ENCODE data around the gene CLCA2. TPM values are rescaled to one million over a fixed set of nuclear protein-coding genes. Genes with fewer than 3 reads are reported as not detected.

The CLCA2 gene
- total RNA-seq, 4 donors from 2014 or later: 0.19 to 38.3 (median 1.7) TPM; not detected in 1

- ATAC-seq: no peak
- peaks cover 0 to 13% (median 5%) of the 10 kb centered on the region in 3 donors for H3K4me1 ChIP-seq
- H3K27ac ChIP-seq: peak overlapping the region in 1 of 4 donors; percentile 20
- no peaks in the 10 kb centered on the region for H3K27me3 ChIP-seq
- no peaks in the 10 kb centered on the region for H3K9me3 ChIP-seq
- H3K4me3 ChIP-seq: no peak overlapping the region
- 68 to 79% methylated on average over 6 to 7 of the region's 7 CpGs for WGBS, 2 donors (ENCODE audit: low coverage in 1 of 2)
- no peaks in the 10 kb centered on the region for H3K36me3 ChIP-seq
- no peak for TF ChIP-seq POLR2AphosphoS5 (IDR thresholded peaks at IDR 0.05)
- no peak for TF ChIP-seq EP300 (IDR thresholded peaks at IDR 0.05)
- no peak for TF ChIP-seq POLR2A (IDR thresholded peaks at IDR 0.05)
- TF ChIP-seq CTCF (IDR thresholded peaks at IDR 0.05): no peak
Observed at GRCh38 chr1:86429122-86429725, 5.3 kb downstream of the CLCA2 start.

GRCh38 chr1:86429835-86430234, 5.9 kb downstream of the CLCA2 start:
- Histone ChIP-seq H3K9me3 (no peaks in the 10 kb centered on the region), H3K4me1 (peaks cover 0 to 13% (median 5%) of the 10 kb centered on the region in 3 donors), H3K4me3 (no peak overlapping the region), H3K27ac (peak overlapping the region; percentile 32 to 56 (median 42)), H3K27me3 (no peaks in the 10 kb centered on the region), H3K36me3 (no peaks in the 10 kb centered on the region)
- no peak for TF ChIP-seq CTCF (IDR thresholded peaks at IDR 0.05)
- peak; percentile 49 for TF ChIP-seq POLR2AphosphoS5 (IDR thresholded peaks at IDR 0.05)
- no peak for TF ChIP-seq EP300 (IDR thresholded peaks at IDR 0.05)
- ATAC-seq: peak; percentile 95
- WGBS, 2 donors (ENCODE audit: low coverage in 1 of 2): 6 to 17% methylated on average over 1 to 3 of the region's 3 CpGs

GRCh38 chr1:86430376-86430775, 6.4 kb downstream of the CLCA2 start:
- H3K4me3 ChIP-seq: no peak overlapping the region
- TF ChIP-seq CTCF (IDR thresholded peaks at IDR 0.05): no peak
- TF ChIP-seq POLR2AphosphoS5 (IDR thresholded peaks at IDR 0.05): no peak
- peak overlapping the region; percentile 32 to 56 (median 42) for H3K27ac ChIP-seq
- no peaks in the 10 kb centered on the region for H3K36me3 ChIP-seq
- H3K27me3 ChIP-seq: no peaks in the 10 kb centered on the region
- H3K9me3 ChIP-seq: no peaks in the 10 kb centered on the region
- H3K4me1 ChIP-seq: peaks cover 0 to 13% (median 5%) of the 10 kb centered on the region in 3 donors
- peak; percentile 11 for ATAC-seq

GRCh38 chr1:86434059-86434458, 10.1 kb downstream of the CLCA2 start:
- H3K36me3 ChIP-seq: no peaks in the 10 kb centered on the region
- TF ChIP-seq EP300 (IDR thresholded peaks at IDR 0.05) (no peak), CTCF (IDR thresholded peaks at IDR 0.05) (no peak), POLR2A (IDR thresholded peaks at IDR 0.05) (no peak), POLR2AphosphoS5 (IDR thresholded peaks at IDR 0.05) (no peak)
- H3K9me3 ChIP-seq: no peaks in the 10 kb centered on the region
- H3K27ac ChIP-seq: no peak overlapping the region
- ATAC-seq: no peak
- no peaks in the 10 kb centered on the region for H3K27me3 ChIP-seq
- no peak overlapping the region for H3K4me3 ChIP-seq
- H3K4me1 ChIP-seq: peaks cover 0 to 13% (median 5%) of the 10 kb centered on the region in 3 donors

GRCh38 chr1:86435327-86435726, 11.4 kb downstream of the CLCA2 start:
- 39 to 41% methylated on average over 2 of the region's 2 CpGs for WGBS, 2 donors (ENCODE audit: low coverage in 1 of 2)
- no peak overlapping the region for H3K27ac ChIP-seq
- H3K9me3 ChIP-seq: no peaks in the 10 kb centered on the region
- no peak overlapping the region for H3K4me3 ChIP-seq
- H3K36me3 ChIP-seq: no peaks in the 10 kb centered on the region
- no peaks in the 10 kb centered on the region for H3K27me3 ChIP-seq
- peaks cover 0 to 3% (median 2%) of the 10 kb centered on the region in 3 donors for H3K4me1 ChIP-seq
- TF ChIP-seq CTCF (IDR thresholded peaks at IDR 0.05) (no peak), EP300 (IDR thresholded peaks at IDR 0.05) (no peak), POLR2A (IDR thresholded peaks at IDR 0.05) (no peak), POLR2AphosphoS5 (IDR thresholded peaks at IDR 0.05) (no peak)
- no peak for ATAC-seq

All from gastroesophageal sphincter (tissue), 4 donors.